AG09319 (cell line): Measurements from ENCODE around the gene RAPGEF2.

Source experiments
- DNase-seq: peaks from one replicate; pipeline ENCODE4 v3.0.0-alpha.2; 2010; ENCODE audit warnings: low read depth; ENCODE audit errors: extremely low read depth
- CTCF ChIP-seq: IDR thresholded peaks from 2 replicates; pipeline ENCODE4 v1.5.1; 2011; ENCODE audit warnings: low read depth, mild to moderate bottlenecking, inconsistent platforms, low read length, moderate library complexity

The RAPGEF2 gene

GRCh38 chr4:159191989-159192388 lies 89.1 kb downstream of the RAPGEF2 start:
- DNase-seq = no peak
- TF ChIP-seq CTCF = peak; percentile 26

GRCh38 chr4:159193046-159193620 lies 90.3 kb downstream of the RAPGEF2 start:
- no peak for TF ChIP-seq CTCF
- DNase-seq = no peak

GRCh38 chr4:159195361-159195769 lies 92.5 kb downstream of the RAPGEF2 start:
- no peak for TF ChIP-seq CTCF
- DNase-seq = no peak

- DNase-seq = no peak
- no peak for TF ChIP-seq CTCF
Observed at GRCh38 chr4:159197260-159197884, 94.5 kb downstream of the RAPGEF2 start.

- DNase-seq = no peak
- TF ChIP-seq CTCF = no peak
Observed at GRCh38 chr4:159197885-159198269, 95.0 kb downstream of the RAPGEF2 start.

GRCh38 chr4:159199826-159200225 lies 96.9 kb downstream of the RAPGEF2 start:
- TF ChIP-seq CTCF = no peak
- DNase-seq = no peak

- DNase-seq = no peak
- no peak for TF ChIP-seq CTCF
Observed at GRCh38 chr4:159201168-159201567, 98.3 kb downstream of the RAPGEF2 start.
